Chondrocyte (in vitro differentiated cells): Measurements from ENCODE around the gene PSKH1. TPM values are rescaled to one million over a fixed set of nuclear protein-coding genes. Genes with fewer than 3 reads are reported as not detected.

Experiments used
- DNase-seq: peaks from one replicate; pipeline ENCODE4 v3.0.0; 2021; ENCODE audit warnings: mixed read lengths, low spot score
- H3K27ac Mint-ChIP-seq: one replicate; pipeline ENCODE4 v1.8.0; 2021; ENCODE audit warnings: mild to moderate bottlenecking, moderate library complexity, mixed read lengths; ENCODE audit not compliant: unreplicated experiment
- H3K27me3 Mint-ChIP-seq: 2 replicates; pipeline ENCODE4 v1.8.0; 2021; ENCODE audit warnings: low read depth, mixed read lengths
- H3K36me3 Mint-ChIP-seq: 2 replicates; pipeline ENCODE4 v1.8.0; 2021; ENCODE audit warnings: low read depth, mixed read lengths
- H3K4me1 Mint-ChIP-seq: 2 replicates; pipeline ENCODE4 v1.8.0; 2021; ENCODE audit warnings: low read depth, mild to moderate bottlenecking, mixed read lengths
- H3K4me3 Mint-ChIP-seq: one replicate; pipeline ENCODE4 v1.8.0; 2021; ENCODE audit warnings: mild to moderate bottlenecking, moderate library complexity, mixed read lengths; ENCODE audit not compliant: unreplicated experiment
- H3K9me3 Mint-ChIP-seq: 2 replicates; pipeline ENCODE4 v1.8.0; 2021; ENCODE audit warnings: low read depth, mixed read lengths
- total RNA-seq: library from RNA; stranded (reverse); gene quantifications from 3 replicates; pipeline ENCODE4 v1.2.1, GENCODE V29; 2021
- TF ChIP-seq, protein P1 (sequence below): fragments of 200-600 bp; sonication (generic); IDR thresholded peaks from 2 replicates; pipeline ENCODE4 v1.5.0; 2021; ENCODE audit warnings: antibody characterized with exemption, mild to moderate bottlenecking, moderate library complexity

Gene PSKH1
- total RNA-seq, 1 donor from 2014 or later, result 35.9 TPM

DNA sequence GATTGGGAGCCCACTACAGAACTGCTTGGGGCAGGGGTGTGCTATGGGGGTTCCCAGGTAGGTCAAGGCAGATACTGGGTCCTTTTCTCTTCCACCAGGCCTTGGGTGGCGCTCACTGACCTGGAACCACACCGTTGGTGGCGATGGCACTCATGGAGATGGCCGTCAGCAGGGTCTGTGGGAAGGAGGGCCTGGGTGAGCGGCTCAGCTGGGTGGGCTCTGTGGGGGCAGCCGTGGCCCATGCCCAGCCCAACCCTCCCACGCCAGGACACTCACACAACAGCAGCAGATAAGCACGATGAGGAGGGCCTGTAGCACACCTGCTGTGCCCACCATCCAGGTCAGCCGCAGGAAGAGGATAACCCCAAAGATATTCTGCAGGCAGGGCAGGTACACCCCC, 64.6 kb downstream of the PSKH1 start:
- Mint-ChIP-seq H3K4me3 (no peak overlapping the region), H3K36me3 (peaks cover 38% of the 10 kb centered on the region), H3K4me1 (peaks cover 32% of the 10 kb centered on the region), H3K9me3 (no peaks in the 10 kb centered on the region), H3K27ac (no peak overlapping the region), H3K27me3 (no peaks in the 10 kb centered on the region)
- DNase-seq, result no peak
- TF ChIP-seq, protein P1, sequence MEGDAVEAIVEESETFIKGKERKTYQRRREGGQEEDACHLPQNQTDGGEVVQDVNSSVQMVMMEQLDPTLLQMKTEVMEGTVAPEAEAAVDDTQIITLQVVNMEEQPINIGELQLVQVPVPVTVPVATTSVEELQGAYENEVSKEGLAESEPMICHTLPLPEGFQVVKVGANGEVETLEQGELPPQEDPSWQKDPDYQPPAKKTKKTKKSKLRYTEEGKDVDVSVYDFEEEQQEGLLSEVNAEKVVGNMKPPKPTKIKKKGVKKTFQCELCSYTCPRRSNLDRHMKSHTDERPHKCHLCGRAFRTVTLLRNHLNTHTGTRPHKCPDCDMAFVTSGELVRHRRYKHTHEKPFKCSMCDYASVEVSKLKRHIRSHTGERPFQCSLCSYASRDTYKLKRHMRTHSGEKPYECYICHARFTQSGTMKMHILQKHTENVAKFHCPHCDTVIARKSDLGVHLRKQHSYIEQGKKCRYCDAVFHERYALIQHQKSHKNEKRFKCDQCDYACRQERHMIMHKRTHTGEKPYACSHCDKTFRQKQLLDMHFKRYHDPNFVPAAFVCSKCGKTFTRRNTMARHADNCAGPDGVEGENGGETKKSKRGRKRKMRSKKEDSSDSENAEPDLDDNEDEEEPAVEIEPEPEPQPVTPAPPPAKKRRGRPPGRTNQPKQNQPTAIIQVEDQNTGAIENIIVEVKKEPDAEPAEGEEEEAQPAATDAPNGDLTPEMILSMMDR, result no peak

DNA sequence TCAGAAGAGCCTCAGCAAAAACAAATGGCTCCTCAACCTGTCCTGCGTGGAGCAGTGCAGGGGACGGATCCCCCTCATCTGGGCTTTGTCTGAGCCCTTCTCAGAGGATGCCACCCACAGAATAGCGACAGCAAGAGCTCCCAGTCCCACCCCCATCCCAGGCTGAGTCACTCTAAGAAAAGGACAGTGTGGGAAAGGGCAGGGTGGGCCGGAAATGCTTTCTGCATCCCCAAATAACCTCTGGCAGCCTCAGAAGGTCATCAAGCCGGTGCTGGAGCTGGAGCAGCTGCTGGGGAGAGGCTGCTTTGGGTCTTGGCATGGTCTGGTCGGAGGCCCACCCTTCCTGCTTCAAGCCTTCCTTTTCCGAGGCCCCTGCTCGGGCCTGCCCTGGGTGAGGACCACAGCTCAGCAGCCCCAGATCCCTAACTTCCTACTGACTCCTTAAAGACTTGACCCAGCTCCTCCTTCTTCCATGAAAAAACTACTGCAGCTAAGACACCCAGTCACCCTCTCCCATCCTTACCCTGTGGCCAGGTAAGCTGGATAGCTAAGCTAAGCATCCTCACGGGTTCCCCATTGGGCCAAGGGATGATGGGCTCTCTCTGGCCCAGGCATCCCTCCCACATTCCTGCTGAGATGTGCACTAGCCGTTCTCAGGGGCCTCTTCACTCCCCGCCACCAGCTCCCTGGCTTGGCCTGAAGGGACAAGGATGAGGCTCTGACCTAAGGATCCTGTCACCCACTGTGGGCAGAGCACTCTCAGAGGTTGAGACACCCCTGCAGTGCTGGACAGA, 66.7 kb downstream of the PSKH1 start:
- peaks cover 42% of the 10 kb centered on the region for H3K4me1 Mint-ChIP-seq
- TF ChIP-seq, protein P1, result no peak
- peak overlapping the region; percentile 45 for H3K27ac Mint-ChIP-seq
- no peaks in the 10 kb centered on the region for H3K9me3 Mint-ChIP-seq
- peak overlapping the region; percentile 31 for H3K4me3 Mint-ChIP-seq
- peak; percentile 69 for DNase-seq
- no peaks in the 10 kb centered on the region for H3K27me3 Mint-ChIP-seq
- peaks cover 41% of the 10 kb centered on the region for H3K36me3 Mint-ChIP-seq

DNA sequence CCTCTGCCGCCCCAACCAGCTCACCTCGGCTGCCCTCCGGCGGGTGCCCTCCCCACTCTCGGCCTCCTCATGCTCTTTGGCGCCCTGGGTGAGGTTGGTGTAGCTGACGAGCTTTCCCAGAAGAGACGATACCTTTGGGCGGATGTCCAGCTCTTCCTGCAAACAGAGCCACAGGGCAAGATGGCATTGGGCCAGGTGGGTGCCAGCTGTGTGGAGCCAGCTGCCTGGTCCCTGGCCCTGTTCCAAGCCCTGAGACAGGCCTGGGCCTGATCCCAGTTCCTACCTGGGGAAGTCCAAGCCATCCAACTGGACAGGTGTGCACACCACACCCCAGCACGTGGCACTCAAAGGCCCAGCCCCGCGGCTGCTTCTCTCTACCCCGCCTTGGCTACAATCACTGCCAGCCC, 68.5 kb downstream of the PSKH1 start:
- Mint-ChIP-seq H3K4me3 (no peak overlapping the region), H3K4me1 (peaks cover 61% of the 10 kb centered on the region), H3K9me3 (no peaks in the 10 kb centered on the region), H3K27me3 (no peaks in the 10 kb centered on the region), H3K27ac (no peak overlapping the region), H3K36me3 (peaks cover 37% of the 10 kb centered on the region)
- peak; percentile 67 for DNase-seq
- TF ChIP-seq, protein P1, result no peak

DNA sequence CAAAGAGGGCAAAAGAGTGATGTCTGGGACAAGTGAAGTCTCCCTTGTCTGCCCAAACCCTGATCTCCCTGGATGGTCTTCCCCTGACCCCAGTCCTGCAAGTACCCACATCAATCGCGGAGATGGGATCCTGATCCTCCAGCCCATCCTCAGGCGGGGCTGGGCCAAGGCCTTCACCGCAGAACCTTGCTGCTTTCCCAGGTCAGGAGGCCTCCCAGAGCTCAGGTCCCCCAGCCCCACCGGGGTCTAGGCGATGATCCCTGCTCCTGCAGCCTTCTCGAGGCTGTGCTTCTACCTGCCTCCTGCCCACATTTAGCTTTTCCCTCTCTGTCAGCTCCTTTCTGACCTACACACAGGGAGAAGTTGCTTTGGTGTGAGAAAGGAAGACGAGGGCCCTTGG, 69.1 kb downstream of the PSKH1 start:
- peak; percentile 79 for DNase-seq
- TF ChIP-seq, protein P1, result no peak
- Mint-ChIP-seq H3K4me3 (no peak overlapping the region), H3K27me3 (no peaks in the 10 kb centered on the region), H3K27ac (no peak overlapping the region), H3K4me1 (peaks cover 66% of the 10 kb centered on the region), H3K36me3 (peaks cover 37% of the 10 kb centered on the region), H3K9me3 (no peaks in the 10 kb centered on the region)

DNA sequence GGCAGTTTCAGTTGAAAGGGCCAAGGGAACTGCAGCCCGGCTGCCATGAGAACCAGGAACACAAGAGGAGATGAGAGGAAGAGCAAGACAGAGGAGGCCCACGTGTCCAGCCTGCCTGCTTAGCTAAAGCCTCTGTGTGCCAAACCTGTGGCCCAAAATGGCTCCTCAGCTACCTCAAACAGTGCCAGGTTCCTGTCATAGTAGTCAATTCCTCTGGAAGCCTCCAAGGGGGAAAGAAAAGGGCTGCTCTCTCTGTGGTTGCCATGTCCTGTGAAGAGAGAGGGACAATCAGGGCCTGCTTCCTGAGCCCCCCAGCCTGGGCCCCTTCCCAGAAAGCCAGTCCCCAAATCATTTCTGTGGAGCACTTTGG, 70.2 kb downstream of the PSKH1 start:
- TF ChIP-seq, protein P1, result no peak
- H3K27ac Mint-ChIP-seq, result no peak overlapping the region

More for the DNA sequence above, 70.2 kb downstream of the PSKH1 start:
- peaks cover 68% of the 10 kb centered on the region for H3K4me1 Mint-ChIP-seq
- peaks cover 35% of the 10 kb centered on the region for H3K36me3 Mint-ChIP-seq
- no peaks in the 10 kb centered on the region for H3K27me3 Mint-ChIP-seq
- H3K9me3 Mint-ChIP-seq, result no peaks in the 10 kb centered on the region
- DNase-seq, result no peak
- no peak overlapping the region for H3K4me3 Mint-ChIP-seq
